HG03135 (cell line): ENCODE measurements around the gene HDX.
"Not testable (repeated sequence)": the region's sequence is repeated elsewhere in the genome, so short reads cannot be mapped to it uniquely, and the experiment has no call there.

ENCODE experiments used
- ATAC-seq: cut with Tn5 transposase; IDR thresholded peaks from one replicate; pipeline ENCODE4 v1.9.1; 2021; ENCODE audit warnings: mild to moderate bottlenecking, moderate library complexity; ENCODE audit not compliant: unreplicated experiment

Gene HDX

GRCh38 chrX:84501798-84502628 lies at the start of gene HDX:
HDX (minus strand) TSS chrX:84502453; CDS start chrX:84475397, 27,056 bp downstream.
- ATAC-seq: peak; percentile 91

GRCh38 chrX:84541315-84541714 lies 39.1 kb upstream of the HDX start:
- not testable (repeated sequence) for ATAC-seq

GRCh38 chrX:84537627-84538026 lies 35.4 kb upstream of the HDX start:
- not testable (repeated sequence) for ATAC-seq

GRCh38 chrX:84488426-84488825 lies 13.8 kb downstream of the HDX start:
- ATAC-seq: no peak

GRCh38 chrX:84487365-84488353 lies 14.6 kb downstream of the HDX start:
- ATAC-seq: peak; percentile 100

GRCh38 chrX:84479086-84479485 lies 23.2 kb downstream of the HDX start:
- ATAC-seq: no peak

GRCh38 chrX:84477114-84477513 lies 25.1 kb downstream of the HDX start:
- ATAC-seq: no peak

GRCh38 chrX:84475596-84475995 lies 26.7 kb downstream of the HDX start:
- no peak for ATAC-seq

- ATAC-seq: no peak
Observed at GRCh38 chrX:84475101-84475500, 27.2 kb downstream of the HDX start.

GRCh38 chrX:84469226-84469625 lies 33.0 kb downstream of the HDX start:
- no peak for ATAC-seq

- ATAC-seq: no peak
Observed at GRCh38 chrX:84467898-84468297, 34.4 kb downstream of the HDX start.

GRCh38 chrX:84453351-84454246 lies 48.7 kb downstream of the HDX start:
- ATAC-seq: no peak

- ATAC-seq: no peak
Observed at GRCh38 chrX:84441143-84441542, 61.1 kb downstream of the HDX start.

GRCh38 chrX:84415140-84415539 lies 87.1 kb downstream of the HDX start:
- ATAC-seq: no peak

GRCh38 chrX:84363663-84364062 lies 138.6 kb downstream of the HDX start:
- ATAC-seq: no peak

- no peak for ATAC-seq
Observed at GRCh38 chrX:84363051-84363450, 139.2 kb downstream of the HDX start.

- ATAC-seq: no peak
Observed at GRCh38 chrX:84362184-84362838, 139.9 kb downstream of the HDX start.

GRCh38 chrX:84358271-84358670 lies 144.0 kb downstream of the HDX start:
- ATAC-seq: no peak

GRCh38 chrX:84357296-84357695 lies 145.0 kb downstream of the HDX start:
- ATAC-seq: no peak

GRCh38 chrX:84340968-84341367 lies 161.3 kb downstream of the HDX start:
- no peak for ATAC-seq
